BLaER1 treated with 17β-estradiol and CSF1 and Interleukin-3, amounts not matched to agents 10 nM and 100 nM (cell line): Measurements from ENCODE around the gene CASS4.

Source experiments
- H3K27ac ChIP-seq, 11 experiments: shearing (Covaris generic); formaldehyde crosslinking; 2 replicates each; pipeline ENCODE4 v1.8.1; 2022
- H3K27me3 ChIP-seq, 11 experiments: shearing (Covaris generic); formaldehyde crosslinking; 2 replicates each; pipeline ENCODE4 v1.8.1; 2022
- H3K36me3 ChIP-seq, 11 experiments: shearing (Covaris generic); formaldehyde crosslinking; 2 replicates each; pipeline ENCODE4 v1.8.1; 2022
- H3K4me1 ChIP-seq, 10 experiments: shearing (Covaris generic); formaldehyde crosslinking; 2 replicates each; pipeline ENCODE4 v1.8.1; 2022
- H3K4me2 ChIP-seq, 11 experiments: shearing (Covaris generic); formaldehyde crosslinking; 2 replicates each; pipeline ENCODE4 v1.8.1; 2022
- H3K4me3 ChIP-seq, 10 experiments: shearing (Covaris generic); formaldehyde crosslinking; 2 replicates each; pipeline ENCODE4 v1.8.1; 2022
- H3K9ac ChIP-seq, 11 experiments: shearing (Covaris generic); formaldehyde crosslinking; 2 replicates each; pipeline ENCODE4 v1.8.1; 2022
- H3K9me3 ChIP-seq, 11 experiments: shearing (Covaris generic); formaldehyde crosslinking; replicated peaks in 1 of 11; 2 replicates each; pipeline ENCODE4 v1.8.1; 2022
- H4K20me1 ChIP-seq, 11 experiments: shearing (Covaris generic); formaldehyde crosslinking; 2 replicates each; pipeline ENCODE4 v1.8.1; 2022
- Cebpa-rat ChIP-seq, 11 experiments: shearing (Covaris generic); IDR thresholded peaks; 2 replicates each; pipeline ENCODE4 v1.8.1; 2022

The CASS4 gene

DNA sequence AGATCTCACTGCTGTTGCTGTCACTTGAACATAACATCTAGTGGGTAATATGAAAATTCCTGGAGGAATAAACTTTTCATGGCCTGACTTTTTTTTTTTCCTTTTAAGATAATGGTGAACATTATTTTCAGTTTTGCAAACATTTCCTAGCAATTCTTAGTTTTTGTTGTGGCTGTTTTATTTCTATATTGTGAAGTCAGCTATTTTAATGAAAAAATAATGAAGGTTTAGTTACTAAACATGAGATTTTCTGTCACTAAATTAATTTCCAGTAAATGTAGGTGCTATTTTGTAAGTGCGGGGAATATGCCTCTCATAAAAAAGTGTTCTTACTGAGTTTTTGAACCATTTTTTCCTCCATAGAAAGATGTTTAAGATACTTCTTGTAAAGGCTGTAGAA lies 89.1 kb downstream of the CASS4 start:
- peaks cover 0 to 13% (median 7%) of the 10 kb centered on the region in 11 experiments; a peak in 8 of 22 replicates for H3K9me3 ChIP-seq
- peaks cover 50 to 98% (median 76%) of the 10 kb centered on the region in 11 experiments for H3K36me3 ChIP-seq
- H3K27me3 ChIP-seq: no peaks in the 10 kb centered on the region
- no peak overlapping the region for H3K9ac ChIP-seq
- no peak overlapping the region for H3K4me3 ChIP-seq
- no peak for TF ChIP-seq Cebpa-rat (IDR thresholded peaks at IDR 0.05)
- H3K4me2 ChIP-seq: no peak overlapping the region
- H3K27ac ChIP-seq: no peak overlapping the region
- H3K4me1 ChIP-seq: peaks cover 0 to 5% (median 0%) of the 10 kb centered on the region in 10 experiments; a peak in 1 of 20 replicates
- peaks cover 0 to 60% (median 29%) of the 10 kb centered on the region in 11 experiments; a peak in 15 of 22 replicates for H4K20me1 ChIP-seq

DNA sequence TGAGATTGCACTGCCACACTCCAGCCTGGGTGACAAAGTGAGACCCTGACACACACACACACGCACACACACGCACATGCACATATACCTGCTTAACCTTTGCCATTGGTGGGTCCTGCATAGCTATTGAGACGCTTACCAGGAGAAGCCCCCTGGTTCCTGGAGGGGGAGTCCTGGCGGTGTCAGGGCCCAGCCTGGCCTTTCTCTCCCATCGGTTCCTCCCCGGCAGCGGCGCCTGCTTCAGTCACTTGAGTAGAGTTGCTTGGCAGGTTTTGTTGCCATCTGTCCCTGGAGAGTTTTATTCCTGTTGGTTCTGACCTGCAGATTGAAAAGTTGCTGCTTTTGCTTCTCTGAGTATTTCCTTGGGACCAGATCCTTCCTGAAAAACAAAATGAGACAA lies 91.9 kb downstream of the CASS4 start:
- no peaks in the 10 kb centered on the region for H3K27me3 ChIP-seq
- H3K4me3 ChIP-seq: no peak overlapping the region
- no peak overlapping the region for H3K9ac ChIP-seq
- no peak overlapping the region for H3K27ac ChIP-seq
- peaks cover 41 to 89% (median 61%) of the 10 kb centered on the region in 11 experiments for H3K36me3 ChIP-seq
- no peak overlapping the region for H3K4me2 ChIP-seq
- peaks cover 0 to 5% (median 0%) of the 10 kb centered on the region in 10 experiments; a peak in 1 of 20 replicates for H3K4me1 ChIP-seq
- TF ChIP-seq Cebpa-rat (IDR thresholded peaks at IDR 0.05): no peak
- peaks cover 0 to 65% (median 33%) of the 10 kb centered on the region in 11 experiments; a peak in 15 of 22 replicates for H4K20me1 ChIP-seq
- H3K9me3 ChIP-seq: no peaks in the 10 kb centered on the region

DNA sequence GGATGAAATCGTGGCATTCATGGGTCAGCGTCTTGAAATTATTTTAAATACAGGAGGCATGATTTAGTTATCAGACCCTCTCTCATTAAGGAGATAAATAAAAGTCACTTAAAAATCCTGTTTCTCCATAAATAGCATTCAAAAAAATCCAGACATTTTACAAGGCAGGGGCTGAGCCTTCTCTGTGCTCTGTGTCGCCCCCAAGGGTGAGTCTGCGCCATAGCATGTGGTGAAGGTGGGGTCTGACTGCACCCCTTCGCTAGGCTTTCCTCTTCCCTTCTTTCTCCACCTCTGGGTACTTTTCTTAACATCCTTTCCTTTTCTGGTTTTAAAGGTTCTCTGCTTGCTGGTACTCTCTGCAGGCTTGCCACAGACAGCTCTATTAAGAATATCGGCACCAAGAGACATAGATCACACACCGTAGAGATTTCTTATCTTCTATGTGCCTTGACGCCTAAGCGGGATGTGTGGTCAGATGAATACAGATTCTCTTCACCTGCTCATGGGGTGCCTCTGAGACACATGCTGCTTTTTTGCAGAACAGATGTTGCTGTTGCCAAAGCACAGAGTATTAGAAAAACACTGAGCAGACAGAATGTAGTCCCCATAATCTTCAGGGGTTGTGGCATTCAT lies 92.4 kb downstream of the CASS4 start:
- Histone ChIP-seq H3K9ac (no peak overlapping the region), H3K4me2 (no peak overlapping the region), H3K27me3 (no peaks in the 10 kb centered on the region), H3K36me3 (peaks cover 46 to 89% (median 59%) of the 10 kb centered on the region in 11 experiments), H4K20me1 (peaks cover 0 to 71% (median 33%) of the 10 kb centered on the region in 11 experiments; a peak in 15 of 22 replicates), H3K9me3 (no peaks in the 10 kb centered on the region), H3K4me3 (no peak overlapping the region), H3K4me1 (peaks cover 0 to 5% (median 0%) of the 10 kb centered on the region in 10 experiments; a peak in 1 of 20 replicates), H3K27ac (no peak overlapping the region)
- TF ChIP-seq Cebpa-rat (IDR thresholded peaks at IDR 0.05): no peak

DNA sequence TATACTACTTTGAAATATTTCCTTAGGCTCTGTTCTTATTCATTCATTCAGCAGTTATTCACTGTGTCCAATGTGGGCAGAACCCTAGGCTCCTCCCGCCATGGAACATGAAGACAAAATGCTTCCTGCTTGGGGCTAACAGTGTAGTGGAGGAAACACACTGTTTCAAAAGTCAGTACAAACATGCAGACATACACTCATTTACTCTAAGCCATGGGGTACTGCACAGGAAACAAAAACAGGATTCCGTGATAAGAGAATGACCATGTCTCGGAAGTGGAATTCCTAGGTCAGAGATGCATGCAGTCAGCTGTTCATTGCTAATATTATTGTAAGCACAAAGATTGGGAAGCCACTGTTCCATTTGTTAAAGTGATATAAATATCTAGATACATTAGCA lies 94.0 kb downstream of the CASS4 start:
- Histone ChIP-seq H3K27ac (no peak overlapping the region), H3K4me3 (no peak overlapping the region), H3K27me3 (no peaks in the 10 kb centered on the region), H3K36me3 (peaks cover 35 to 89% (median 56%) of the 10 kb centered on the region in 11 experiments), H4K20me1 (peaks cover 0 to 64% (median 37%) of the 10 kb centered on the region in 11 experiments; a peak in 16 of 22 replicates), H3K9me3 (no peaks in the 10 kb centered on the region), H3K4me2 (no peak overlapping the region), H3K4me1 (no peaks in the 10 kb centered on the region), H3K9ac (no peak overlapping the region)
- TF ChIP-seq Cebpa-rat (IDR thresholded peaks at IDR 0.05): no peak
